ENCODE data around the gene LSM10. TPM values are rescaled to one million over a fixed set of nuclear protein-coding genes. Genes with fewer than 3 reads are reported as not detected.

Gene LSM10
- total RNA-seq, 1 donor from 2014 or later: 36.4 TPM

DNA sequence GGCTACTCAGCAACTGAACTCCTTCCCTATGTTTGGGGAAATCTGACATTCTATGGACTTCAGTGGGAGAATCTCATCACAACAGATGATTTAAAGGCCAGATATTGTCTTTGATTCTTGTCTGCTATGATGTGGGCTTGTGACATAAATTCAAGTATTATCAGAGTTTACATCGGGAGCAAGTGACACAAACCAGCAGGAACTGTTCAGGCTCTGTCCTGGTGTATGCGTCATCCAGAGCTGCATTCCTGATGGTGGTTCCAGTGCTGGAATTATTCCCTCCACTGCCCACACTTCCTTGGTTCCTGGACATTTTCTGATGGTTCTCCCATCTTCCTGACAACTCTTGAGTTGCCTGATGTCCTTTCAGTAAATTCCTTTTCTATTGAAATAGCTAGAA, 10.8 kb upstream of the LSM10 start:
- DNase-seq (ENCODE audit: extremely low spot score, unreplicated experiment): no peak
- TF ChIP-seq, protein P1, sequence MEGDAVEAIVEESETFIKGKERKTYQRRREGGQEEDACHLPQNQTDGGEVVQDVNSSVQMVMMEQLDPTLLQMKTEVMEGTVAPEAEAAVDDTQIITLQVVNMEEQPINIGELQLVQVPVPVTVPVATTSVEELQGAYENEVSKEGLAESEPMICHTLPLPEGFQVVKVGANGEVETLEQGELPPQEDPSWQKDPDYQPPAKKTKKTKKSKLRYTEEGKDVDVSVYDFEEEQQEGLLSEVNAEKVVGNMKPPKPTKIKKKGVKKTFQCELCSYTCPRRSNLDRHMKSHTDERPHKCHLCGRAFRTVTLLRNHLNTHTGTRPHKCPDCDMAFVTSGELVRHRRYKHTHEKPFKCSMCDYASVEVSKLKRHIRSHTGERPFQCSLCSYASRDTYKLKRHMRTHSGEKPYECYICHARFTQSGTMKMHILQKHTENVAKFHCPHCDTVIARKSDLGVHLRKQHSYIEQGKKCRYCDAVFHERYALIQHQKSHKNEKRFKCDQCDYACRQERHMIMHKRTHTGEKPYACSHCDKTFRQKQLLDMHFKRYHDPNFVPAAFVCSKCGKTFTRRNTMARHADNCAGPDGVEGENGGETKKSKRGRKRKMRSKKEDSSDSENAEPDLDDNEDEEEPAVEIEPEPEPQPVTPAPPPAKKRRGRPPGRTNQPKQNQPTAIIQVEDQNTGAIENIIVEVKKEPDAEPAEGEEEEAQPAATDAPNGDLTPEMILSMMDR (conservative IDR thresholded peaks at IDR 0.05): no peak
- Mint-ChIP-seq H3K4me3 (no peak overlapping the region), H3K4me1 (ENCODE audit: unreplicated experiment) (peaks cover 4% of the 10 kb centered on the region), H3K27me3 (no peaks in the 10 kb centered on the region), H3K27ac (no peak overlapping the region), H3K36me3 (peaks cover 8% of the 10 kb centered on the region), H3K9me3 (no peaks in the 10 kb centered on the region)

DNA sequence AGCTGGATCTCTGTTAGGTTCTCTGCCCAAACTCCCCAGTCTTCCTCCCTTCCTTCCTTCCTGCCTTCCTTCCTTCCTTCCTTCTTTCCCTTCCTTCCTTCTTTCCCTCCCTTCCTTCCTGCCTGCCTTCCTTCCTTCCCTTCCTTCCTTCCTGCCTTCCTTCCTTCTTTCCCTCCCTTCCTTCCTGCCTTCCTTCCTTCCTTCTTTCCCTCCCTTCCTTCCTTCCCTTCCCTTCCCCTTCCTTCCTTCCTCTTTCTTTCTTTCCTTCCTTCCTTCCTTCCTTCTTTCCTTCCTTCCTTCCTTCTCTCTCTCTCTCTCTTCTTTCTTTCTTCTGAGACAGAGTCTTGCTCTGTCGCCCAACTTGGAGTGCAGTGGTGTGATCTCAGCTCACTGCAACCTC, 8.7 kb upstream of the LSM10 start:
- Mint-ChIP-seq H3K27me3 (no peaks in the 10 kb centered on the region), H3K4me1 (ENCODE audit: unreplicated experiment) (peaks cover 6% of the 10 kb centered on the region), H3K27ac (no peak overlapping the region), H3K4me3 (no peak overlapping the region), H3K9me3 (no peaks in the 10 kb centered on the region), H3K36me3 (peaks cover 5% of the 10 kb centered on the region)
- TF ChIP-seq, protein P1 (conservative IDR thresholded peaks at IDR 0.05): no peak
- no peak for DNase-seq (ENCODE audit: extremely low spot score, unreplicated experiment)

DNA sequence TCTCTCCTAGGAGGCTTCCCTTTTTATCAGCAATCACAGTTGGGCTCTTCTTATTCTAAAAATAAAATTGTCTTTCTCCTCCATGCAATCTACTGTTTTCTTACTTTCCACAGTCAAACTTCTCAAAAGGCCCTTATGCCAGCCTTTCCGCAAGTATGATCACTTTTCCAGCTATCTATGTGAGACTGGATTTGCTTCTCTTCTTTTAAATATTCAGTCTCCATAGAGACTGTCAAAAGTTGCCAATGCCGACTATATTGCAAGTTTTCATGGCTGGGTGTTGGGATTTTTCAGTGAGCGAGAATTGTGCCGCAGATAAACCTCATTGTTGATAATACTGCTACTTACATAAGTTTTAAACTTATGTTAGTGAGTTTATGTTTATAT, 4.8 kb upstream of the LSM10 start:
- no peaks in the 10 kb centered on the region for H3K9me3 Mint-ChIP-seq
- TF ChIP-seq, protein P1 (conservative IDR thresholded peaks at IDR 0.05): no peak
- no peaks in the 10 kb centered on the region for H3K27me3 Mint-ChIP-seq
- H3K36me3 Mint-ChIP-seq: no peaks in the 10 kb centered on the region
- H3K4me3 Mint-ChIP-seq: peak overlapping the region; percentile 68
- H3K27ac Mint-ChIP-seq: peak overlapping the region; percentile 10
- DNase-seq (ENCODE audit: extremely low spot score, unreplicated experiment): no peak
- peaks cover 23% of the 10 kb centered on the region for H3K4me1 Mint-ChIP-seq (ENCODE audit: unreplicated experiment)

GRCh38 chr1:36401602-36402503, 4.1 kb upstream of the LSM10 start:
- Mint-ChIP-seq H3K36me3 (no peaks in the 10 kb centered on the region), H3K9me3 (no peaks in the 10 kb centered on the region), H3K27ac (peak overlapping the region; percentile 91), H3K4me3 (peak overlapping the region; percentile 87), H3K4me1 (ENCODE audit: unreplicated experiment) (peaks cover 28% of the 10 kb centered on the region), H3K27me3 (no peaks in the 10 kb centered on the region)
- TF ChIP-seq, protein P1 (conservative IDR thresholded peaks at IDR 0.05): no peak
- DNase-seq (ENCODE audit: extremely low spot score, unreplicated experiment): no peak

- Mint-ChIP-seq H3K9me3 (no peaks in the 10 kb centered on the region), H3K36me3 (no peaks in the 10 kb centered on the region), H3K4me1 (ENCODE audit: unreplicated experiment) (peaks cover 28% of the 10 kb centered on the region), H3K27me3 (no peaks in the 10 kb centered on the region), H3K4me3 (peak overlapping the region; percentile 87), H3K27ac (peak overlapping the region; percentile 91)
- TF ChIP-seq, protein P1 (conservative IDR thresholded peaks at IDR 0.05): peak; percentile 12
- DNase-seq (ENCODE audit: extremely low spot score, unreplicated experiment): peak; percentile 86
These were observed 3.3 kb upstream of the LSM10 start for GRCh38 chr1:36400825-36401601.

Measured in type B pancreatic cell (in vitro differentiated cells).